Gastroesophageal sphincter (tissue), 3 donors: ENCODE measurements around the gene TLE3.

Experiments
- CTCF ChIP-seq, 4 experiments: fragments of 200-600 bp in 2 of 4; fragments of 450-650 bp in 2 of 4; sonication (generic) in 1 of 4; IDR thresholded peaks; one replicate each; pipeline ENCODE4 v1.5.1; 2017 to 2019; ENCODE audit warnings: antibody characterized with exemption in 4 of 4, mild to moderate bottlenecking in 2 of 4, moderate library complexity in 2 of 4
- POLR2A ChIP-seq, 2 donors: fragments of 450-650 bp; IDR thresholded peaks; one replicate each; pipeline ENCODE4 v1.6.1; 2017; ENCODE audit warnings: antibody characterized with exemption in 2 of 2, mild to moderate bottlenecking in 2 of 2, moderate library complexity in 1 of 2
- POLR2AphosphoS5 ChIP-seq: sonication (generic); formaldehyde crosslinking; IDR thresholded peaks from one replicate; pipeline ENCODE4 v1.6.1; 2017; ENCODE audit warnings: antibody characterized with exemption

- no peak for TF ChIP-seq CTCF (IDR thresholded peaks at IDR 0.05)
- no peak for TF ChIP-seq POLR2AphosphoS5
- TF ChIP-seq POLR2A (IDR thresholded peaks at IDR 0.05): no peak
These were observed 66.5 kb downstream of the TLE3 start for GRCh38 chr15:70031261-70031660.
